Measurements from ENCODE around the gene CA12. TPM values are rescaled to one million over a fixed set of nuclear protein-coding genes. Genes with fewer than 3 reads are reported as not detected.

CA12 gene
- total RNA-seq, 1 donor from 2014 or later: 89.6 TPM

- Histone ChIP-seq H3K4me1 (peaks cover 76% of the 10 kb centered on the region), H3K4me3 (no peak overlapping the region), H3K9me3 (no peaks in the 10 kb centered on the region), H3K36me3 (no peaks in the 10 kb centered on the region), H3K27ac (peak overlapping the region; percentile 92), H3K27me3 (no peaks in the 10 kb centered on the region)
- intact Hi-C loops (cut with DNase I): no loop called here
- no peak for TF ChIP-seq POLR2A (IDR thresholded peaks at IDR 0.05)
- TF ChIP-seq POLR2AphosphoS5 (IDR thresholded peaks at IDR 0.05; ENCODE audit: insufficient read depth in 1 of 2, low read depth in 1 of 2): no peak
- no peak for TF ChIP-seq CTCF (IDR thresholded peaks at IDR 0.05)
- DNase-seq (ENCODE audit: extremely low spot score in 2 of 2): no peak
Observed at GRCh38 chr15:63373330-63373729, 8.3 kb downstream of the CA12 start.

- peaks cover 78% of the 10 kb centered on the region for H3K4me1 ChIP-seq
Observed at GRCh38 chr15:63372753-63373152, 8.9 kb downstream of the CA12 start.

GRCh38 chr15:63372018-63372705 lies 9.5 kb downstream of the CA12 start:
- intact Hi-C loops (cut with DNase I): no loop called here
- no peaks in the 10 kb centered on the region for H3K36me3 ChIP-seq
- no peaks in the 10 kb centered on the region for H3K9me3 ChIP-seq
- H3K27me3 ChIP-seq: no peaks in the 10 kb centered on the region
- peaks cover 78% of the 10 kb centered on the region for H3K4me1 ChIP-seq
- no peak overlapping the region for H3K4me3 ChIP-seq
- no peak for TF ChIP-seq POLR2A (IDR thresholded peaks at IDR 0.05)
- TF ChIP-seq POLR2AphosphoS5 (IDR thresholded peaks at IDR 0.05; ENCODE audit: insufficient read depth in 1 of 2, low read depth in 1 of 2): peak; percentile 71 to 87
- peak overlapping the region; percentile 92 for H3K27ac ChIP-seq
- DNase-seq (ENCODE audit: extremely low spot score in 2 of 2): peak in 1 of 2 donors; percentile 95

More at GRCh38 chr15:63372753-63373152, 8.9 kb downstream of the CA12 start:
- Histone ChIP-seq H3K9me3 (no peaks in the 10 kb centered on the region), H3K27ac (peak overlapping the region; percentile 92), H3K27me3 (no peaks in the 10 kb centered on the region), H3K36me3 (no peaks in the 10 kb centered on the region), H3K4me3 (no peak overlapping the region)
- intact Hi-C loops (cut with DNase I): no loop called here
- TF ChIP-seq POLR2AphosphoS5 (IDR thresholded peaks at IDR 0.05; ENCODE audit: insufficient read depth in 1 of 2, low read depth in 1 of 2) (no peak), POLR2A (IDR thresholded peaks at IDR 0.05) (no peak), CTCF (IDR thresholded peaks at IDR 0.05) (no peak)
- DNase-seq (ENCODE audit: extremely low spot score in 2 of 2): no peak

GRCh38 chr15:63371297-63371918 lies 10.2 kb downstream of the CA12 start:
- Histone ChIP-seq H3K36me3 (no peaks in the 10 kb centered on the region), H3K4me3 (no peak overlapping the region), H3K27ac (peak overlapping the region; percentile 92), H3K9me3 (no peaks in the 10 kb centered on the region), H3K27me3 (no peaks in the 10 kb centered on the region), H3K4me1 (peaks cover 78% of the 10 kb centered on the region)
- TF ChIP-seq CTCF (IDR thresholded peaks at IDR 0.05) (no peak), POLR2A (IDR thresholded peaks at IDR 0.05) (no peak), POLR2AphosphoS5 (IDR thresholded peaks at IDR 0.05; ENCODE audit: insufficient read depth in 1 of 2, low read depth in 1 of 2) (peak; percentile 25 to 67)
- intact Hi-C loops (cut with DNase I): no loop called here
- no peak for DNase-seq (ENCODE audit: extremely low spot score in 2 of 2)

- H3K4me3 ChIP-seq: no peak overlapping the region
- no peaks in the 10 kb centered on the region for H3K36me3 ChIP-seq
- peaks cover 78% of the 10 kb centered on the region for H3K4me1 ChIP-seq
- no peaks in the 10 kb centered on the region for H3K9me3 ChIP-seq
- H3K27me3 ChIP-seq: no peaks in the 10 kb centered on the region
- peak overlapping the region; percentile 92 for H3K27ac ChIP-seq
- no peak for TF ChIP-seq POLR2A (IDR thresholded peaks at IDR 0.05)
- TF ChIP-seq POLR2AphosphoS5 (IDR thresholded peaks at IDR 0.05; ENCODE audit: insufficient read depth in 1 of 2, low read depth in 1 of 2): no peak
- intact Hi-C loops (cut with DNase I): no loop called here
- no peak for DNase-seq (ENCODE audit: extremely low spot score in 2 of 2)
Observed at GRCh38 chr15:63370764-63371163, 10.9 kb downstream of the CA12 start.

- H3K36me3 ChIP-seq: no peaks in the 10 kb centered on the region
- peak overlapping the region; percentile 92 for H3K27ac ChIP-seq
- no peak for TF ChIP-seq CTCF (IDR thresholded peaks at IDR 0.05)
- TF ChIP-seq POLR2A (IDR thresholded peaks at IDR 0.05): no peak
- TF ChIP-seq POLR2AphosphoS5 (IDR thresholded peaks at IDR 0.05; ENCODE audit: insufficient read depth in 1 of 2, low read depth in 1 of 2): no peak
- intact Hi-C loops (cut with DNase I): no loop called here
- H3K9me3 ChIP-seq: no peaks in the 10 kb centered on the region
- peaks cover 77% of the 10 kb centered on the region for H3K4me1 ChIP-seq
- H3K4me3 ChIP-seq: no peak overlapping the region
- no peak for DNase-seq (ENCODE audit: extremely low spot score in 2 of 2)
- H3K27me3 ChIP-seq: no peaks in the 10 kb centered on the region
Observed at GRCh38 chr15:63369781-63370180, 11.9 kb downstream of the CA12 start.

Data from vagina (tissue), 2 donors.